SH-SY5Y (cell line): ENCODE measurements around the gene HIRA.

ENCODE experiments used
- GATA2 ChIP-seq: IDR thresholded peaks from 2 replicates; pipeline ENCODE4 v1.6.1; 2011; ENCODE audit warnings: mild to moderate bottlenecking, low read depth, low read length
- GATA3 ChIP-seq: IDR thresholded peaks from 2 replicates; pipeline ENCODE4 v1.6.1; 2011; ENCODE audit warnings: low read depth, mild to moderate bottlenecking, low read length, moderate library complexity

HIRA gene

DNA sequence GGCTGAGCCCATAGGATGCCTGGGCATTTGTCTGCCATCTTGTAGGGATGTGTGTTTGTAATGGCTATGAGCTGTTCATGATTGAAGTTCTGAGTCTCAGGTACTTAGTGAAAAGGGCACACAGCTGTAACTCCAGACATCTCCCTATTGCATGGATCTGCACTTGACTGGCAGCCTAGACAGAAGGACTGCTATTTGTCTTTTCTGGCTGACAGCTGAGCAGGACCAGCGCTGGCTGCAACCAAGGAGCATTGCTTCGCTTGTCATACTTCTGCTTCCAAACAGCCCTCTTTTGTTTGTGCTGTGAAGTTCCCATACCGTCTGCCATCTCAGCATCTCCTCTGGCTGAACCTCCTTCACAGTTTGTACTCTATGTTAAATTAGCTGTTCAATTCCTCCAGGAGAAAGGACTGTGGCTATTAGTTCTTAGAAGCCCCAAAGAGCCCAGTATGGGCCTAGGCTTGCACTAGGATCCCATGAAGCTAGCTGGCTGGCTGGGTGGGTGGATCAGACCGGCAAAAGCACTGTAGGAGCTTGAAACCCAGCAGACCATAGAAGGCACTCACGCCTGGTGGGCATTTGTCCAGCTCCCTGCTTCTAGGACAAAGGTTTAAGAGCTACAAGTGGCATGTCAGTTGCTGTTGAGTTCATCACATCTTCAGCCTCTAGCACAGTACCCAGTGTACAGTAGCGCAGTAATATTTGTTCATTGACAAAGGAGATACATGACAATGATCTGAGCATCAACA lies 20.4 kb downstream of the HIRA start:
- TF ChIP-seq GATA3 (no peak), GATA2 (no peak)

DNA sequence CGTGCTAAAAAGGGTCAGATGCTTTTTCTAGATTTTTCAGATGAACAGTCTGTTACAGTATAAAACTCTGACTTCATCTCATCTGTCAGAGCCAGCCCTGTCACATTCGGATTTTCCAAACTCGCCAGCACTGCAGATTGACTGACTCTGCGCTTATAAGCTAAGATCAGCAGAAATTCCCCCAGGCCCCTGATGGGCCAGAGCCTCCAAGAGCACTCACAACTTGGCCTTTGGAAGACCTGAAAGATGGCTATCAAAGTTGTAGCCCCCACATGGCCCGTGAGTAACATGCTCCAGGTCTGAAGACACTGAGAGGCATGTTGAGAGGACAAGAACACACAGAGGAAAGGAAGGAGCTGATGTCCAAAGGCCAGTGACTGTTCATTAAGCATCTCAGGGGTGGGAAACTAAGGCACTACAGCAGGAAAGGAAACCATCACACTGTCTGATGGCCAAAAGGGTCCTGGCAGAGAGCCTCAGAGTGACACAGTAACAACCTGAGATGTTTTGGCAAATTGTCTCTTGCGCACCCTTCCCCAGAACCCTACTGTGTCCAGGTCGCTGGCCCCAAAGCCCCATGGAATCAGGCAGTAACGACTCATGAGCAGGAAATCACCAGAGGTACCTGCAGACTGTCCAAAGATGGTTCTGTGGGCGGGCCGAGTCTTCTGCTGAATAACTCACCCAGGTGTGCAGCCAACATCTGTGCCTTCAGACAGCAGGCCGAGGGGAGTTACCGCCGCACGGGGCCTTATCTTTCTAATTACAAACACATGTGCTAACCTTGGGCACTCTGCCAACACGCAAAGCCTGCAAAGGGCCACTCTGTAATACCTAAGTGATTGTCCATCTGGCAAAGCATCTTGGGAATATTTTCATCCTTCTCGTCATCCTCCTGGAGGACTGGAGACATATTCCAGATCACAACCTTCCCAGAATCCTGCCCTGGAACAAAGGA lies 23.6 kb downstream of the HIRA start:
- peak; percentile 95 for TF ChIP-seq GATA2
- TF ChIP-seq GATA3 = peak; percentile 78; the same call in 1 of the 2 replicates

DNA sequence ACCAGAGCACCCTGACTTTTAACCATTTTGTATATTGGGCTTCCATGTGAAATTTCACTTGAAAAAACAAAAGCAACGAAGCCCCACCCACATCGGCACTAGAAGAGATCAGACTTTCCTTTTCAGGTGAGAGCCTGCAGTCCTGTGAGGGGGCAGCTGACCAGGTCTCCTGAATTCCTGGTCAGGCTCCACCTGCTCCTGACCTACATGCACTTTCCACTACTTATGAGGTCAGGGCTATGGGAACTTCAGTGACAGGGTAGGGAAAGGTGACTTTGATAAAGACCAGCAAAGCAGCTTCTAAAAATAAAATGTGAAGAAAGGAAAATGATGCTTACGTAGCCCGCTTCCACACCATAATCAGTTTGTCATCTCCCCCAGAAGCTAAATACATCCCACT lies 24.7 kb downstream of the HIRA start:
- TF ChIP-seq GATA2 = 0 out of 2 replicates have a peak, but pooled peaks have one; percentile 48
- TF ChIP-seq GATA3 = no peak

DNA sequence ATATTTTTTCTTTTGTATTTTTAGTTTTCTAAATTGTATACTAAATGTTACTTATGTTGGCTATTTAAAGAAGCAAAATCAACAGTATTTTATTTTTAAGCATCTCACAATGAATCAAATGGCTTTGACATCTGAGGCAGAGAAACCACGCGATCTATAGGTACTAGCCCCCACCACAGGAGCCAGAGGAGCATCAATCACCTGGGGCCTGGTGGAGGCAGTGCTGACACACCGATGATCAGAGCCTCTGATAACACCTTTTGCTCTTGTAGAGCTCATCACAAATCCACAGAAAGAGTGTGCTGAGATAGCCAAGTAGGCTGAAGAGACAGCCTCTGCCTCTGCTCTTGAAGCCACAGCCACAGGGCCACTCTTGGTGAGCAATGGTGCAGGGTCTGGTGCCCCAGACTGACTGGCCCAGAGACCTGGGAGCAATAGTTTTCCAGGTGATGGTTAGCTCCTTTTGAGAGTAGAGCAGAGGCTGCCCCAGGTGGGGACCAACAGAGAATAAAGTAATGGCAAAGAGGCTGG lies 25.2 kb downstream of the HIRA start:
- TF ChIP-seq GATA2 = peak; percentile 83
- TF ChIP-seq GATA3 = 0 out of 2 replicates have a peak, but pooled peaks have one; percentile 30

DNA sequence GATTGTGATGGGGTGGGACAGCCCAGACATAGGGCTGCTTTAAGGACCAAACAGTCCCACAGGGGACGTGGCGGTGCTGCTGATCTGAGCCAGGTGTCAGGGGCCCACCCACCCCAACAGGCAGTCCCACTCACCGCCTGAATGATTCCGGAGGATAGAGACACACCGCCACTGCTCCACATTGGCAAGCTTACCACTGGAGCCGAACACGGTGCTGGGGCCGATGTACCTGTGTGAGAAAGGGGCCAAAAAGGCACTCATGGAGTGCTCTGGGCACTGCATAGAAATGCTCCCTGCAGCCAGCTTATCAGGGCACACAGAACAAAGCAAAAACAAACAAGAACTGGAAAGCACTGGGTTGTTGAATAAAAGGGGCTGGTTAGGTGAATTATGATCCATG lies 25.9 kb downstream of the HIRA start:
- TF ChIP-seq GATA3 (no peak), GATA2 (no peak)

DNA sequence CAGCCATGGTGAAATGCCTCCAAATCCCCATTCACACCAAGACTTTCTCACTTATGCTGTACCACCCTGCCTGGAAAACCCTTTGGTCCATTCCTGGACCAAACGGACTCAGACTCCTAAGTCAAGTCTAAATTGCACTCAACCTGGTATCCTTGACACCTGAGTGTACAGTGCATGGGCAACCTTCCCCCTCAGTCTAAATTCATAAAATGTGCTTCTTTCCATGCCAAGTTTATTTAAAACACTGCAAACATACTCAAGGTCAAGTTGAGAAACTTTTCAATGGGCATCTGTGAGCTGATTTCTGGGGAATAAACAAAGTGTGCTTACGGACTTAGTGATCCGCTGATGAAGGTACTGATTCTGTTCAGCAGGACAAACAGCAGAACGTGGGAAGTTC lies 26.4 kb downstream of the HIRA start:
- no peak for TF ChIP-seq GATA3
- no peak for TF ChIP-seq GATA2

DNA sequence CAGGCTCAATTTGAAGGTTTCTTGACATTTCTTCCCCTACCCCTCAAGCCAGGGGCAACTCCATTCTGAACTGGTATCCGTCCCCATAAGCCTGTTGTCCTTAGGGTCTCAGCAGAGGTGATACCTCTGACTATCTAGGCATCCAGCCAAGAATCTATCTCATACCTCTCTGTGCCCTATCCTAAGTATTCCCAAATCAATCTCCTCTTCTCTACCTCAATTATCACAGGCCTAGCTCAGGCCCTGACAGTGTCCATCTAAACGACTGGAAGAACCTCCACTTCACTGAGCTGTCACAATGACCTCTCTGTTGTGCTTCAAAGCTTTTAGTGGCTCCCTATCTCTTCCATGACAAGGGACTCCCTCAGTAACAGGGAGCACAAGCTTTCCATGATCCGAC lies 26.9 kb downstream of the HIRA start:
- no peak for TF ChIP-seq GATA3
- TF ChIP-seq GATA2 = no peak

DNA sequence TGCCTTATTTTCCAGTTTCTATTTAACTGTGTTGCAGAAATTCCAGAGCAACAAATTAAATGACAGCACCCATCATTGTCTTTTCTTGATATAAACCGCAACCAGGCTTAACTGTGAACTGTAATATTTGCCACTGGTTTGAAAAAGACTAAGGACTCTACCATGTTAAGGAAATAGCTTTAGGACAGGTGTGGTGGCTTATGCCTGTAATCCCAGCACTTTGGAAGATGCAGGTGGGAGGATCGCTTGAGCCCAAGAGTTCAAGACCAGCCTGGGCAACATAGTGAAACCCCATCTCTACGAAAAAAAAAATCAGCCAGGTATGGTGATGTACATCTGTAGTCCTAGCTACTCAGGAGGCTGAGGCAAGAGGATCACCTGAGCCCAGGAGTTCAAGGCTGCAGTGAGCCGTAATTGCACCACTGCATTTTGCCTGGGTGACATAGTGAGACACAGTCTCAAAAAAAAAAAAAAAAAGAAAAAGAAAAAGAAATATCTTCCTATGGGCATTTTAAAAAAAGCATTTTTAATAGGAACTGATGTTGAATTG lies 28.8 kb downstream of the HIRA start:
- no peak for TF ChIP-seq GATA2
- no peak for TF ChIP-seq GATA3

DNA sequence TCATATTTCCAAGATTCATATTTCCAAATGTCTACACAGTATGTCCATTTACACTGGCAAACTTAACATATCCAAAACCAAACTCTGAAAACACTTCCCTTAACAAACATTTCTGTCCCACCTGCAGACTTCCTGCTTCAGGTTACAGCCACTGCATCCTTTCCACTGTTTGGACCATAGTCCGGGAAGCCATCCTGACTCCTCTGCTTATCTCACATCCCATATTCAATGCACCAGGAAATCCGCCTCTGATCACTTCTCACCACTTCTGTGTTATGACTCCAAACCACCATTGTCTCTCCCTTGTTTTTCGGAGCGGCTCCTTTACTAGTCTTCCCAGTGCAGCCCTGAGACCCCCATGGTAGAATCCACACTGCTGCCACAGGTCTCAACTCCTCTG lies 30.1 kb downstream of the HIRA start:
- TF ChIP-seq GATA2 = no peak
- no peak for TF ChIP-seq GATA3

DNA sequence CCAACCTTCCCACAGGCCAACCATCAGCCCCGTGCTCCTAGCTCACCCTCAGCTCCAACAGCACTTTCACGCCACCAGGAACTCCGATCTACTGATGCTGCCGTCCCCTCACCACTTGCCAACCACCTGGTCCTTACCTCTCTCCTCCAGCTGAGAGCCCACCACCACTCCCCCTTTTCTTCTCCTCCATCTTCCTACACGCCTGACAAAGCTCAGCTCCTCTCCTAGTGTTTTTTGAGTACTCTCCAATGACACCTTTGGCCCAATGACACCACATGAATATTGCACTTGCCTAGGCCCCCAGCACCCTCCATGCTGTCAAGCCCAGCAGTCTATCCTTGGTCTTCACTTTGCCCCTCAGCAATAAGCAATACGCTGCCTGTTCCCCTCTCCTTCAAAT lies 30.7 kb downstream of the HIRA start:
- TF ChIP-seq GATA2 = no peak
- no peak for TF ChIP-seq GATA3

DNA sequence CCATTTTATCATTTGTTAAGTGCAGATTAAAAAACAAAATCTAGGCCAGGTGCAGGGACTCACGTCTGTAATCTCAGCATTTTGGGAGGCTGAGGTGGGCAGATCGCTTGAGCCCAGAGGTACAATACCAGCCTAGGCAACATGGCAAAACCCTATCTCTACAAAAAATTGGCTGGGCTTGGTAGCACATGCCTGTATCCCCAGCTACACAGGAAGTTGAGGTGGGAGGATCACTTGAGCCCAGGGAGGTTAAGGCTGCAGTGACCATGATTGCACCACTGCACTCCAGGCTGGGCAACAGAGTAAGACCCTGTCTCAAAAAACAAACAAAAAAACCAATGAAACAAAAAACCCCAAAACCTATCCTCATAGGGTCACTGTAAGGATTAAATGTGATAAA lies 32.9 kb downstream of the HIRA start:
- no peak for TF ChIP-seq GATA3
- TF ChIP-seq GATA2 = no peak

DNA sequence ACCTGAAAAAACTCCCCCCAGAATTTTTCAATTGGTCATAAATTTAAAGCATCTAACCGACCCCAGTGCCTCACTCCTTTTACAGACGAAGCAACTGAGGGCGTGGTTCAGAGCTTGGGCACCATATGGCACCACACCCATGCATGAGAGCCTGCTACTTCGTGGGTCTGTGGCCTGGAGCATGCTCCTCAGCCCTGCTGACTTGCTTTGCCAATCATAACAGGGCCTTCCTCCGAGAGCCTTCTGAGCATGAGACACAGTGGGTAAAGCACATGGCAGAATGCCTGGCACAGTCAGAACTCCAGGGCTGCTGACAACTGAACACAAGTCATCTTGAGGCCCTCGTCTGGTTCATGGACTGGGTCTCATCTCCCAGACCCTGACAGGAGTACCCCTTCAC lies 33.3 kb downstream of the HIRA start:
- TF ChIP-seq GATA3 (no peak), GATA2 (no peak)

DNA sequence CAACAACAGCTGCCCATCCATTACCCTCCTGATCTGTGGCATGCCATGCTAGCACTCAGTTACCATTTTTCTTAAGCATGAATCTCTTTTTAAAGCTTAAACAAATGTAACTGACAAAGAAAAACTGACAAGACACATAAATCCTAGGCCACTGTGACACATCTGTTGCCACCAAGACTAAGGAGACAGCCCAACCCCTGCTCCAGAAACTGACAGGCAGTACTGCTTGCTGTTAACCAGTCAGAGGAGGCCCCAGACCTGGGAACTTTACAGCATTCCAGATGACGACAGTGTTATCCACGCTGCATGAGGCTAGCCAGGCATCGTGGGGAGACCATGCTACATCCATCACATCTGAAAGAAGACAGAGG lies 33.8 kb downstream of the HIRA start:
- TF ChIP-seq GATA3 = no peak
